Umbilical cord (tissue), 2 donors: Measurements from ENCODE around the gene CPSF2. TPM values are rescaled to one million over a fixed set of nuclear protein-coding genes. Genes with fewer than 3 reads are reported as not detected.

Experiments
- DNase-seq: peaks from one replicate; pipeline ENCODE4 v3.0.0-alpha.2; 2015; ENCODE audit warnings: low spot score
- total RNA-seq: library from RNA; depleted of rRNA; stranded (reverse); fragments of >200 nt; gene quantifications from one replicate; pipeline ENCODE4 v1.2.3, GENCODE V29; 2014; ENCODE audit warnings: low replicate concordance; ENCODE audit not compliant: insufficient read depth

CPSF2 gene
- 68.4 TPM for total RNA-seq

- DNase-seq = peak; percentile 88
Measured at GRCh38 chr14:92121670-92122350, at the start of gene CPSF2, which contains the start of gene NDUFB1. CPSF2 (plus strand) TSS chr14:92121969; CDS start chr14:92130985, 9,016 bp downstream. NDUFB1 (minus strand) TSS chr14:92121706; CDS start chr14:92117637, 4,069 bp downstream.

DNA sequence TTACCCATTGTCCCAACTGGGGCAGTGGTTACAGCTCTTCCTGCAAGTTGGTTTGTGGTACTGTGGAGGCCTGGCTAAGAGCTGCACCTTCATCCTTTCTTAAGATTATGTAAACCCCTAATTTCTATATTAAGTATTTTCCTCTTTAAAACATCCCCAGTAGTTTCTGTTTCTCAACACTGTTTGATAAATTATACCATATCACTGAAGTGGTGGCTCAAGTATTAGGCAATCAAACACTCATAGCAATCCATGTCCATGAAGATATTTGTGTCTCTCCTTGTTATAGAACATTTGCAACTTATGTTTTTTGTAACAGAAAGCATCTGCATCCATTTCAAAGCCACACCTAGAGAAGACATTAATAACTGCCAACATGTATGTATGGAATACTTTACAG is 47.2 kb upstream of the CPSF2 start:
- DNase-seq = no peak

- no peak for DNase-seq
Measured at GRCh38 chr14:92088494-92088893, 33.3 kb upstream of the CPSF2 start.

DNA sequence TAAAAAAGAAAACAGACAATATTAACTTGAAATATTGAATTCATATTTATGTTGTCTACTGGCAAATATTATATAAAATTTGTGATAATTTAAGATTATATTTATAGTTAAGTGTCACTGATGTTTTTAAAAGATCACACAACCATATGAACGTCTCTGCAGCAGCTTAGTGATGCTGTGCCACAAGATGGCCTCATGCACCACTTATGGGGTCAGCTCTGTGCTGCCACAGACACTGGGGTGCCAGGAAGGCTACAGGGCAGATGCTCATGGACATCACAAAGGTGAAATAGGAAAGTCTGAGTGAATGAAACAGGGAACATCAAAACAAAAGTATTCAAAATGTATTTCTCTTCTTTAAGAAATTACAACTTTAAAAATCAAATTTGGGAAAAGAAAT is 28.4 kb upstream of the CPSF2 start:
- DNase-seq = no peak

DNA sequence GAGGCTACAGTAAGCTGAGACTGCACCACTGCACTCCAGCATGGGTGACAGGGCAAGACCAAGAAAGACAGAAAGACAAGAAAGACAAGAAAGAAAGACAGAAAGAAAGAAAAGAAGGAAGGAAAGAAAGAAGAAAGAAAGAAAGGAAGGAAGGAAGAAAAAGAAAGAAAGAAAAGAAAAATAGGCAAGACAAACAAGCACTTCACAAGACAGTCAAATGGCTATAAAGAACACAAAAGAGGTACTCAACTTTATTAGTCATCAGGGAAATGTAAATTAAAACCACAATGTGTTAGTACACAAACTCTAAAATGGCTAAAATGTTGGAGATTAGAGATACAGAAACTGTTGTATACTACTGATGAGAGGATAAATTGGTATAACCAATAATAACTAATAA is 22.0 kb upstream of the CPSF2 start:
- no peak for DNase-seq

DNA sequence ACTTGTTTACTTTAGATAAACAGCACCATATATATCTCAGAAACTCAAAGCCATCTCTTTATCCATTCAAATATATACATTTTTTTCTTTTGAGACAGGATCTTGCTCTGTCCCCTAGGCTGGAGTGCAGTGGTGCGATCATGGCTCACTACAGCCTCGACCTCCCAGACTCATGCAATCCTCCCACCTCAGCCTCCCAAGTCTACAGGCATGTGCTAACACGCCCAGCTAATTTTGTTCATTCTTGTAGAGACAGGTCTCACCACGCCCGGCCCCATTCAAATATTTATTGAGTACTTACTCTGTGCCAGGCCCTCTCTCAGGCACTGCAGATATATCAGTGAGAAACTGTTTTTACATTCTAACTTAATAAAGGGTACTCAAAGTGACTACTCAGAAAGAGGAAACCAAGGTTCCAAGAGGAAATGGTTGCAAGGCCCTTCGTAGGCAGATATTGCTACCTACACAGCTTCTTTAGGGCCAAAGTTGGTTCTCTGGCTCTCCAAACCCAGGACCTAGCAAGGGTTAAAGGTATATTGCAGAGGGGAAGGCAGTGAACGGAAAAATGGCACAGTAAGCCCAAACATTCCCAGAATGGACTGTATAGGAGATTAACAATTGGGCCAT is 18.3 kb upstream of the CPSF2 start:
- DNase-seq = no peak

- DNase-seq = no peak
Measured at GRCh38 chr14:92105073-92105892, 16.5 kb upstream of the CPSF2 start.

DNA sequence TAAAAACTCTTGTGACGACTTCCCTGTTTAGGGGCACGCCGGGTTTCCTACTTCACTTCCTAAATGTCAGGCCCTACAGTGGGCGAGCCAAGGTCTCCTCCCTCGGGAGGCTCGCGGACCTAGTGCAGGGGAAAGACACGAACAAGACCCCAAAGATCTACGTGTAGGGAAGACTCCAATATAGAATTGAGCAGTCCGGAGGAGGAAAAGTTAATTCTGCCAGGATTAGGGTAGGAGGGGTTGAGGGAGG is 16.0 kb upstream of the CPSF2 start:
- no peak for DNase-seq

GRCh38 chr14:92106143-92106926 is 15.4 kb upstream of the CPSF2 start, which contains the start of gene ATXN3:
ATXN3 (minus strand) TSS chr14:92106582; CDS start chr14:92106552, 30 bp downstream.
- DNase-seq = peak; percentile 99

- DNase-seq = no peak
Measured at GRCh38 chr14:92108345-92109254, 13.2 kb upstream of the CPSF2 start.

DNA sequence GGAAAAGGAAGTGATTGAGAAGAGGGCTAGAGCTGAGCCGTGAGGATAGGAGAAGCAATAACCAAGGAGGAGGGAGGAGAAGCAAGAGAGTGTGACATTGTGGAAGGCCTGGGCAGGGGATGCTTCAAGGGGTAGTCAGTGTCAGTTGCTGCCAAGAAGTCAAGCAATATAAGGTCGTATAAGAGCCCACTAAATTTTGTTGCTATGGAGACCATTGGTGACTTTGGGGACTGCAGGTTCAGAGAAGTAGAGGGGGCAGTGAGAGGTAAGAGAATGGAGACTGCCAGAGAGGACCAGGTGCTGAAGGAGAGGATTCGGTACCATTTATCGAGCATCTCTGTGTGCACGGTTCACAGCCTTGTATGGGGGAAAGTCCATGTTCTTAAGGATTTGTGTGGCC is 12.3 kb upstream of the CPSF2 start:
- no peak for DNase-seq

DNA sequence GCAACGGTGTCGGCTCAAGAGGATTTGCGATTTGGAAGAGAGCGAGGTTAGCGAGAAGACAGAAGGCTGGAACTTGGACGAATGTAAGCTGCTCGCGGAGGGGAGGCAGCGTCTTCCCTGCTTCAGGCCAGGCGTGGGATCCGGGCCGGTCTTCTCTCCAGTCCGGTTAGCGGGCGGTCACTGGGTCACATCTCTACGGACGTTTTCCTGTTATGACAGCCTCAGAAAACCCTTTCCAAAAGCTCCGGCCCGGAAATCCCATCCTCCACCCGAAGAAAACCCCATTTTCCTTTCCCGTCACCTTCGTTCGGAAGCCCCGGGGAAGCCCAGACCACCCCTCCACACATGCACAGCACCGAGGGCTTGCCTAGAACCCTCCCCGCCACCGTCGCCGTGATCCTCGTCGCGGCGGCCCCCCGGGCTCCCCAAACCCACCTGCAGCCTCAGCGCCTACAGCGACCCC is 531 bp upstream of the CPSF2 start:
- peak; percentile 49 for DNase-seq

- DNase-seq = peak; percentile 61
Measured at GRCh38 chr14:92122351-92122677, 545 bp downstream of the CPSF2 start.

DNA sequence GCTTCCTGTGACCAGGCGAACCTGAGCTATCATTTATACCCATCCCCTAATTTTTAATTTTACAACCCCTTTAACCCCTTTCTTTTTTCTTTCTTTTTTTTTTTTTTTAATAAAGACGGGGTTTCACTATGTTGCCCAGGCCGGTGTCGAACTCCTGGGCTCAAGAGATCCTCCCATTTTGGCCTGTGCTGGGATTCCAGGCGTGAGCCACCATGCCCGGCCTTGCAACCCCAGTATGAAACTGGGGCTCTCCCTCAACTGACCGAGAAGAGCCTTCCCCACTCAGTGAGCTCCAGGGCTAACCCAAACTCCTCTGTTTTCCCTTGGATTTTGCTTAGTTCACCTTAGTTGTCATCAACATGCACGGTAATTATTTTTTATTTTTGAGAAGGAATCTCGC is 992 bp downstream of the CPSF2 start:
- no peak for DNase-seq

GRCh38 chr14:92134456-92134855 is 12.7 kb downstream of the CPSF2 start:
- DNase-seq = no peak

GRCh38 chr14:92135269-92135668 is 13.5 kb downstream of the CPSF2 start:
- peak; percentile 27 for DNase-seq

GRCh38 chr14:92143309-92143708 is 21.5 kb downstream of the CPSF2 start:
- no peak for DNase-seq

DNA sequence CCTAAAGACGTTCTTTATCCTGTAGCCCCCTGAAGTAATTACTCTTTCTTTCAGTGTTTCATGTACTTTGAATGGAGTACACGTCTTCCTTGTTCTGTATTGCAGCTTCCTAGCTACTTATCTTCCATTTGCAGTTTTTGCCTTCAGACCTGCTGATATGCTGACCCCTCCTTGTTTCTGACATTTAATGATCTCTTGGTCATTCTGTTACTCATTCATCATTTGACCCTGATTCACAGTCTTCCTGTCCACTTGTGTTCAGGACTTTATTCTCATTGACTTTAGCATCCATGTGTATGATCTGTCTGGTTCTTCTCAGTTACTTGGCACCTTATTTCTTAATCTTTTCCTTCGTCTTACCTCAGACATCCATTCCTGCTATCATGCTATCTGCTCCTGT is 22.2 kb downstream of the CPSF2 start:
- no peak for DNase-seq

- no peak for DNase-seq
Measured at GRCh38 chr14:92144708-92145107, 22.9 kb downstream of the CPSF2 start.

- DNase-seq = no peak
Measured at GRCh38 chr14:92153581-92153980, 31.8 kb downstream of the CPSF2 start.
